ENCODE results near the gene PCDHGA10. TPM values are rescaled to one million over a fixed set of nuclear protein-coding genes. Genes with fewer than 3 reads are reported as not detected.

The PCDHGA10 gene
- total and polyA plus RNA-seq, 9 of the 15 experiments (the other 6 are each of a cell fraction or from before 2014, with no cell fraction given), result 0.01 to 0.11 (median 0.05) TPM

GRCh38 chr5:141392429-141393198, 20.2 kb upstream of the PCDHGA10 start, which contains the start of gene PCDHGA8 (continued):
- TF ChIP-seq CTCF (IDR thresholded peaks at IDR 0.05 in 2 of 3, conservative IDR thresholded peaks at IDR 0.05 in 1 of 3; ENCODE audit: insufficient read depth in 2 of 3, low read depth in 1 of 3, low read length in 3 of 3) (peak; percentile 43 to 51 (median 50); a peak in 5 of 6 replicates), HLTF (IDR thresholded peaks at IDR 0.05) (no peak), NONO (IDR thresholded peaks at IDR 0.05; ENCODE audit: low read depth in 2 of 2, low read length in 1 of 2) (no peak), CHD4 (IDR thresholded peaks at IDR 0.05; ENCODE audit: insufficient read depth, insufficient replicate concordance, low read depth, low read length, poor library complexity, severe bottlenecking) (no peak), PPARD (CRISPR knock-in tag; IDR thresholded peaks at IDR 0.05) (no peak), SREBF1 (IDR thresholded peaks at IDR 0.05; ENCODE audit: borderline replicate concordance, low read depth, low read length) (no peak), GTF2F1 (IDR thresholded peaks at IDR 0.05; ENCODE audit: low read depth, low read length) (no peak), CBX3 (IDR thresholded peaks at IDR 0.05; ENCODE audit: borderline replicate concordance in 1 of 2, low read length in 2 of 2) (peak in 1 of 2 experiments; percentile 68; a peak in 1 of 3 replicates), E2F1 (CRISPR knock-in tag; IDR thresholded peaks at IDR 0.05) (no peak), BCOR (IDR thresholded peaks at IDR 0.05) (no peak), TARDBP (IDR thresholded peaks at IDR 0.05) (no peak), ZNF12 (CRISPR knock-in tag; IDR thresholded peaks at IDR 0.05) (no peak), KLF10 (CRISPR knock-in tag; IDR thresholded peaks at IDR 0.05) (no peak), RCOR1 (IDR thresholded peaks at IDR 0.05; ENCODE audit: borderline replicate concordance in 1 of 2, low read depth in 2 of 2, low read length in 2 of 2) (no peak), ZNF551 (CRISPR knock-in tag; IDR thresholded peaks at IDR 0.05) (no peak), SRSF7 (optimal IDR thresholded peaks at IDR 0.05; ENCODE audit: low read depth, low read length) (no peak), SMARCA4 (IDR thresholded peaks at IDR 0.05) (no peak), ILK (tag; IDR thresholded peaks at IDR 0.05; ENCODE audit: borderline replicate concordance, low read depth) (no peak)
- TF ChIP-seq, protein P1, sequence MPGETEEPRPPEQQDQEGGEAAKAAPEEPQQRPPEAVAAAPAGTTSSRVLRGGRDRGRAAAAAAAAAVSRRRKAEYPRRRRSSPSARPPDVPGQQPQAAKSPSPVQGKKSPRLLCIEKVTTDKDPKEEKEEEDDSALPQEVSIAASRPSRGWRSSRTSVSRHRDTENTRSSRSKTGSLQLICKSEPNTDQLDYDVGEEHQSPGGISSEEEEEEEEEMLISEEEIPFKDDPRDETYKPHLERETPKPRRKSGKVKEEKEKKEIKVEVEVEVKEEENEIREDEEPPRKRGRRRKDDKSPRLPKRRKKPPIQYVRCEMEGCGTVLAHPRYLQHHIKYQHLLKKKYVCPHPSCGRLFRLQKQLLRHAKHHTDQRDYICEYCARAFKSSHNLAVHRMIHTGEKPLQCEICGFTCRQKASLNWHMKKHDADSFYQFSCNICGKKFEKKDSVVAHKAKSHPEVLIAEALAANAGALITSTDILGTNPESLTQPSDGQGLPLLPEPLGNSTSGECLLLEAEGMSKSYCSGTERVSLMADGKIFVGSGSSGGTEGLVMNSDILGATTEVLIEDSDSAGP (CRISPR knock-in tag; IDR thresholded peaks at IDR 0.05), result no peak
- TF ChIP-seq, protein P2, sequence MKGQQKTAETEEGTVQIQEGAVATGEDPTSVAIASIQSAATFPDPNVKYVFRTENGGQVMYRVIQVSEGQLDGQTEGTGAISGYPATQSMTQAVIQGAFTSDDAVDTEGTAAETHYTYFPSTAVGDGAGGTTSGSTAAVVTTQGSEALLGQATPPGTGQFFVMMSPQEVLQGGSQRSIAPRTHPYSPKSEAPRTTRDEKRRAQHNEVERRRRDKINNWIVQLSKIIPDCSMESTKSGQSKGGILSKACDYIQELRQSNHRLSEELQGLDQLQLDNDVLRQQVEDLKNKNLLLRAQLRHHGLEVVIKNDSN (CRISPR knock-in tag; IDR thresholded peaks at IDR 0.05), result no peak
- TF ChIP-seq, protein P3, sequence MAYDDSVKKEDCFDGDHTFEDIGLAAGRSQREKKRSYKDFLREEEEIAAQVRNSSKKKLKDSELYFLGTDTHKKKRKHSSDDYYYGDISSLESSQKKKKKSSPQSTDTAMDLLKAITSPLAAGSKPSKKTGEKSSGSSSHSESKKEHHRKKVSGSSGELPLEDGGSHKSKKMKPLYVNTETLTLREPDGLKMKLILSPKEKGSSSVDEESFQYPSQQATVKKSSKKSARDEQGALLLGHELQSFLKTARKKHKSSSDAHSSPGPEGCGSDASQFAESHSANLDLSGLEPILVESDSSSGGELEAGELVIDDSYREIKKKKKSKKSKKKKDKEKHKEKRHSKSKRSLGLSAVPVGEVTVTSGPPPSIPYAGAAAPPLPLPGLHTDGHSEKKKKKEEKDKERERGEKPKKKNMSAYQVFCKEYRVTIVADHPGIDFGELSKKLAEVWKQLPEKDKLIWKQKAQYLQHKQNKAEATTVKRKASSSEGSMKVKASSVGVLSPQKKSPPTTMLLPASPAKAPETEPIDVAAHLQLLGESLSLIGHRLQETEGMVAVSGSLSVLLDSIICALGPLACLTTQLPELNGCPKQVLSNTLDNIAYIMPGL (CRISPR knock-in tag; IDR thresholded peaks at IDR 0.05), result no peak
